ENCODE results near the gene TBX18.
A peak's percentile ranks its signal among the peaks of the same experiment; 100 is the strongest.

- TF ChIP-seq, protein P1, sequence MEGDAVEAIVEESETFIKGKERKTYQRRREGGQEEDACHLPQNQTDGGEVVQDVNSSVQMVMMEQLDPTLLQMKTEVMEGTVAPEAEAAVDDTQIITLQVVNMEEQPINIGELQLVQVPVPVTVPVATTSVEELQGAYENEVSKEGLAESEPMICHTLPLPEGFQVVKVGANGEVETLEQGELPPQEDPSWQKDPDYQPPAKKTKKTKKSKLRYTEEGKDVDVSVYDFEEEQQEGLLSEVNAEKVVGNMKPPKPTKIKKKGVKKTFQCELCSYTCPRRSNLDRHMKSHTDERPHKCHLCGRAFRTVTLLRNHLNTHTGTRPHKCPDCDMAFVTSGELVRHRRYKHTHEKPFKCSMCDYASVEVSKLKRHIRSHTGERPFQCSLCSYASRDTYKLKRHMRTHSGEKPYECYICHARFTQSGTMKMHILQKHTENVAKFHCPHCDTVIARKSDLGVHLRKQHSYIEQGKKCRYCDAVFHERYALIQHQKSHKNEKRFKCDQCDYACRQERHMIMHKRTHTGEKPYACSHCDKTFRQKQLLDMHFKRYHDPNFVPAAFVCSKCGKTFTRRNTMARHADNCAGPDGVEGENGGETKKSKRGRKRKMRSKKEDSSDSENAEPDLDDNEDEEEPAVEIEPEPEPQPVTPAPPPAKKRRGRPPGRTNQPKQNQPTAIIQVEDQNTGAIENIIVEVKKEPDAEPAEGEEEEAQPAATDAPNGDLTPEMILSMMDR (conservative IDR thresholded peaks at IDR 0.05; ENCODE audit: low read depth, low read length) = peak; percentile 27; the same call in 1 of the 2 replicates
- no peak for TF ChIP-seq POLR2A (IDR thresholded peaks at IDR 0.05; ENCODE audit: low read depth, low read length)
Measured at GRCh38 chr6:84728602-84729001, 35.8 kb downstream of the TBX18 start.
